GM11168 (cell line): ENCODE measurements around the gene PLSCR4.
"Not testable (repeated sequence)": the region's sequence is repeated elsewhere in the genome, so short reads cannot be mapped to it uniquely, and the experiment has no call there.

Source experiments
- in situ Hi-C: fragments of 300-500 bp; cut with MboI; formaldehyde crosslinking; loops from one replicate; pipeline ENCODE4 v1.12.0; 2022; ENCODE audit warnings: low sequenced_read_pairs; ENCODE audit not compliant: unreplicated experiment

Gene PLSCR4

GRCh38 chr3:146250449-146251382 lies at the start of gene PLSCR4:
Gene PLSCR4, minus strand, starts transcription at chr3:146251105. Its CDS starts 29,034 bp downstream, at chr3:146222071.
- in situ Hi-C loops, result no loop called here

GRCh38 chr3:146293401-146293800 lies 42.5 kb upstream of the PLSCR4 start:
- in situ Hi-C loops, result not testable (repeated sequence)

GRCh38 chr3:146283781-146284445 lies 33.0 kb upstream of the PLSCR4 start:
- in situ Hi-C loops, result no loop called here

DNA sequence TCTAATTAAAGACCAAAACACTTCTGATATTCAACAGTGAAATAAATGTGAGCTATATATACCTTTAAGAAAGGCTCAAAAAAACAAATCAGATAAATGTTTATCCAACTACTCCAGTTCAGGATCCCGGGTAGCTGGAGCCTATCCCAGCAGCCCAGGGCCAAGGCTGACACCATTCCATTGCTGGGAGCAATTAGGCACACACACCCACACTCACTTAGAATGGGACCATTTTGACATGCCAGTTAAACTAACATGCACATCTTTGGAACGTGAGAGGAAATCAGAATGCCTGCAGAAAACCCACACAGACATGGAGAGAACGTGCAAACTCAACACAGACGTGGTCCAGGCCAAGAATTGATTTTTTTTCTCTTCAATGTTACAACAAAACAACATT lies 30.0 kb upstream of the PLSCR4 start:
- in situ Hi-C loops, result no loop called here

- in situ Hi-C loops, result no loop called here
Measured at GRCh38 chr3:146279951-146280350, 29.0 kb upstream of the PLSCR4 start.

DNA sequence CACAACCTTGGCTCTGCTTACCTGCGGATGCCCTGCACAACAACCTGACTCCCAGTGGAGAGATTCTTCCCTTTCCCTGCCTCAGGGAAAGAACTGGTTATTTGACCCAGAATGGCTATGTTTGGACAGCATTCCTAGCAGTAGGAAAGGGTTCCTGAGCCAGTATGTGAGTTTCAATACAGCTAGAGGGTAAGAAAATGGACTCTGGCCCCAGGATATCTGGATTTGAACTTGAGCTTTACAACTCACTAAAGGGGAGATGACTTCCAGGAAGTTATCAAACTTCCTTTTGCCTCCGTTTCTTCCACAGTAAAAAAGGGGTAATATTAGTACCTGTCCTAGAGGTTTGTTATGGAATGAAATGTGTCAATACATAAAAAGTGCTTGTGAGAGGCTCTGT lies 28.1 kb upstream of the PLSCR4 start:
- in situ Hi-C loops, result no loop called here

GRCh38 chr3:146277953-146278631 lies 27.2 kb upstream of the PLSCR4 start:
- in situ Hi-C loops, result no loop called here

DNA sequence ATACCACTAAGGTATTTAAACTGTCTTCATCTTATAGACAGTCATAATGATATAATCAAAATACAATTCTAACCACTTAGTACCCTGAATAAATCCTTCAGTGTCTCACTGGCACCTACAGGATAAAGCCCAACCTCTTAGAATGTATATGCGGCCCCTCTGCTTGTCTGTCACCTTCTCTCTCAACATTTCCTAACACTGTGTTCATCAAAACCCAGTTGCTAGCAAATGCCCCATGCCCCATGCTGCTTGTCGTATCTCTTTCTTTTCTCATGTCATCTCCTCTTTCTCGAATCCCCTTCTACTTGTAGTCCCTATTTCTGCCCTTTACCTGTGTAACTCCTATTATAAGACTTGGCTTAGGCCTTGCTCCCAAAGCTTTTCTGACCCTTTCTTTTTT lies 24.6 kb upstream of the PLSCR4 start:
- in situ Hi-C loops, result no loop called here

DNA sequence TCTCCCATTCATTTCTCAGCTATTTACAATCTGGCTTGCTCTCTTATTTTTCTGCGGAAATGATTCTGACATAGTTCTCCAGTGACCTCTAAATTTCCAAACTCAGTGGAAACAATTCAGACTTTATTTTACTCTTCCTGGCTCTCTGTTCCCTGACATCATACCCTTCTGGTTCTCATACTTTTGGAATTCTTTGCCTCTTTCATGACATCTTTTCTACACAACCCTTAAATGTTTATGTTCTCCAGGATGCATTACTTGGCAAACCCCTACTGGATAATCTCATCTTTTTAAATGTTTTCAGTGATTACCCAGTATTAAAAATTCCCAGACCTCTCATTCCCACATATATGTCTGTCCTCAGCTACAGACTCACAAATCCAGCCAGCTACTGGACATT lies 23.9 kb upstream of the PLSCR4 start:
- in situ Hi-C loops, result no loop called here

GRCh38 chr3:146273721-146274407 lies 23.0 kb upstream of the PLSCR4 start:
- in situ Hi-C loops, result no loop called here

DNA sequence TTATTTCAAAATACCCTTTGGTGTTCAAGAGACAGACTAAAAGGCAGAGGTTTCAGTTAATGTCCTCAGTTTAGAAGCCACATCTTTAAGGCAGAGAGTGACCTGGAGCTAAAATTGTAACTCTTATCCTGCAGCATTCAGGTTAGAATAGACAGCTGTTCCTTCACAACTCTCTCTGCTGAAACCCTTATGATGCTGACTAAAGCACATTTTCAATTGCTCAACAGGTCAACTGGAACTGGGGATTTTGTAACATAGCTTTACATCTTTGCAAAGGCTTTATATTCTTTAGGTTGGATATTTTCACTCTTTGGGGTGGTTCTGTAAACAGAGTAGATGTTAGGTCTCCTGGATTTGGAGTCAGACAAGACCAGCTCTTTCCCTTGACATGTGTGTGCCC lies 20.3 kb upstream of the PLSCR4 start:
- in situ Hi-C loops, result no loop called here

DNA sequence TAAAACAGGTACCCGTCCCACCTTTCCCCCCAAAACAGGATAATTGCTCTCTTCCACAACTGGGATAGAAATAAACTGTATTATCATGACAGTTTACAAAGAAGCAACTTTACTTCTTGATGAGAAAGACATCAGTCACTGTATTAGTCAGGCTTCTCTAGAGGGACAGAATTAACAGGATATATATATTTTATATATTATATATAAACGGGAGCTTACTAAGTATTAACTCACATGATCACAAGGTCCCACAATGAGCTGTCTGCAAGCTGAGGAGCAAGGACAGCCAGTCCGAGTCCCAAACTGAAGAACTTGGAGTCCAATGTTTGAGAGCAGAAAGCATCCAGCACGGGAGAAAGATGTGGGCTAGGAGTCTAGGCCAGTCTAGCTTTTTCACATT lies 18.4 kb upstream of the PLSCR4 start:
- in situ Hi-C loops, result no loop called here

GRCh38 chr3:146268535-146269219 lies 17.8 kb upstream of the PLSCR4 start:
- in situ Hi-C loops, result no loop called here

- in situ Hi-C loops, result no loop called here
Measured at GRCh38 chr3:146265720-146266119, 14.8 kb upstream of the PLSCR4 start.

DNA sequence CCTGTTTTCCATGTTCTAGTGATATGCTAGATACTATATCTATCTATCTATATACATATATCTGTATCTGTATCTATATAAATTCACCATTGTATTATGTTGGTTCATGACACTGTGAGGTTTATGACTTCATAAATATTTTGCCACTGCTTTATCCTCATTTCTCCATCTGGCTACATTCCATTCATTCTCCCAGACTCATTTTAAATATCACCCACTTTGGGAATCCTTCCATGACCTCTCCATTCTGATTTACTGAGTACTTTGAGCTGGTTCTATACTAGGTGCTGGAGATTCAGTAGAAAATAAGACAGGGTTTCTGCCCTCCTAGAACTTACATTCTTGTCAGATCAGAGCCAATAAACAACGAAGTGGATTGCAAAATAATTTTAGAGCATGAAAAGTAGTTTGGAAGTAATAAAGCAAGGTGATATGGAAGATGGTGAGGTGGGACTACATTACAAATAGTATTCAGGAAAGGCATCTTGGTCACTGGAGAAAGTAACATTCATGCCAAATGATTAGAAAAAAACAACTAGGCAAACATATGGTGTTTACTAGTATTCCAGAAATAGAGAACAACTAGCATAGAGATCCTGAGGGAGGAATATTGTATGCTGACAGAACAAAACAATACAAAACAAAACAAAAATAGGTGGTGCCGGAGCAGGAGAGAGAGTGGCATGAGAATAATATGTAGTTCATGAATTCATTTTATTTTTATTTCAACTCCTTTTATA lies 11.6 kb upstream of the PLSCR4 start:
- in situ Hi-C loops, result no loop called here

- in situ Hi-C loops, result no loop called here
Measured at GRCh38 chr3:146259880-146260589, 9.1 kb upstream of the PLSCR4 start.

DNA sequence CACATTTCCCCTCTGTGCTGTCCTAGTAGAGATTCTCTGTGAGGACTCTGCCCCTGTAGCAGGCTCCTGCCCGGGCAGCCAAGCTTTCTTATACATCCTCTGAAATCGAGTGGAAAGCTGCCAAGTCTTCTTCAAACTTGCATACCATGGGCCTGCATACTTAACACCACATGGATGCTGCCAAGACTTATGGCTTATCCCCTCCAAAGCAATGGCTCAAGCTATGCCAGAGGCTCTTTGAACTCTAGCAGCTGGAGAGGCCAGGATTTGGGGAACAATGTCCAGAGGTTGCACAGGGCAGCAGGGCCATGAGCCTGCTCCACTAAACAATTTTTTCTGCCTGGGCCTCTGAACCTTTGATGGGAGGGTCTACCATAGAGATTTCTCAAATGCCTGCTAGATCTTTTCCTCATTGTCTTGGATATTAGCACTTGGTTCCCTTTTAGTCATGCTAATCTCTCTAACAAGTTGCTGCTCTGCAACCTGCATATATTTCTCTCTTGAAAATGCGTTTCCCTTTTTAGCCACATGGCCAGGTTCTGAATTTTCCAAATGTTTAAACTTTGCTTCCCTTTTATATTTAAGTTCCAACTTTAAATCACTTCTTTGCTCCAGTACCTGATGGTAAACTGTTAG lies 6.1 kb upstream of the PLSCR4 start:
- in situ Hi-C loops, result no loop called here

GRCh38 chr3:146252445-146252844 lies 1.5 kb upstream of the PLSCR4 start:
- in situ Hi-C loops, result not testable (repeated sequence)
